GM12875 (cell line): ENCODE results near the gene ATAD3C.

Experiments used
- H3K4me3 ChIP-seq: one replicate; pipeline ENCODE4 v1.5.1; 2011; ENCODE audit warnings: low read depth, low read length, control low read depth
- CTCF ChIP-seq: IDR thresholded peaks from 2 replicates; pipeline ENCODE4 v1.5.1; 2011; ENCODE audit warnings: low read depth, mild to moderate bottlenecking, control low read depth, inconsistent platforms, low read length, moderate library complexity, borderline replicate concordance; ENCODE audit not compliant: insufficient read depth

ATAD3C gene

DNA sequence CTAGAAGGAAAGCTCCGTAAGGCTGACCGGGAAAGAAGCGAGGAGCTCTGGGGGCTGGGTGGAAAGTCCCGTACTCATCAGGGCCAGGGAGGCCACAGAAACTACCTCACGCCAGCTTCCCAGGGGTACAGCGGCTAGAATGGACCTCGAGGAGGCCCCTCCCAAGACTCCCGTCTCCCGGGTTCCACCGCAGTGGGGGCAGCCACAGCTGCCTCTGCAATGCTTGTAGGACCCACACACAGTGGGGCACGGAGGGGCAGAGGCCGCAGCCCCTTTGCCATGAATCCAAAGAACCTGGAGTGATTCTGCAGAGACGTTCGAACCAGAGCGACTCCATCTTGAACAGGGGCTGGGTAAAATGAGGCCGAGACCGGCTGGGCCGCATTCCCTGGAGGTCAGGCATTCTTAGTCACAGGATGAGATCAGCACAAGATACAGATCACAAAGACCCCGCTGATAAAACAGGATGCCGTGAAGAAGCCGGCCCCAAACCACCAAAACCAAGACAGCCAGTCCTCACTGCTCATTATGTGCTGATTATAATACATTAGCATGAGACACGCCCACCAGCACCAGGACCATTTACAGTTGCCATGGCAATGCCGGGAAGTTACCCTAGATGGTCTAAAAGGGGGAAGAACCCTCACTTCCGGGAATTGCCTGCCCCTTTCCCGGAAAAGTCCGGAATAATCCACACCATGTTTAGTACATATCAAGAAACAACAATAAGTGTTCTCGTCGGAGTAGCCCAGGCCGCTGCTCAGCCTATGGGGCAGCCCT lies 26.8 kb upstream of the ATAD3C start:
- no peak overlapping the region for H3K4me3 ChIP-seq
- no peak for TF ChIP-seq CTCF

DNA sequence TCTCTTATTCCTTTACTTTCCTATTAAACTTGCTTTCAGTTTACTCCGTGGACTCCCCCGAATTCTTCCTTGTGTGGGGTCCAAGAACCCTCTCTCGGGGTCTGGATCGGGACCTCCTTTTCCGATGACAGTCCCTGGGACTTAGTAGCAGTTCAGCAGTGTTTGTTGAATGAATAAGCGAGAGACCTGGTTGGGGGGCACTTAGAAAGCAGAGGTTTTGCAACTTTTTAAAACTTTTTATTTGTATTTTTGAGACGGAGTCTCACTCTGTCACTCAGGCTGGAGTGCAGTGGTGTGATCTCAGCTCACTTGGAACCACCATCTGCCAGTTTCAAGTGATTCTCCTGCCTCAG lies 26.3 kb upstream of the ATAD3C start:
- H3K4me3 ChIP-seq, result no peak overlapping the region
- TF ChIP-seq CTCF, result no peak

DNA sequence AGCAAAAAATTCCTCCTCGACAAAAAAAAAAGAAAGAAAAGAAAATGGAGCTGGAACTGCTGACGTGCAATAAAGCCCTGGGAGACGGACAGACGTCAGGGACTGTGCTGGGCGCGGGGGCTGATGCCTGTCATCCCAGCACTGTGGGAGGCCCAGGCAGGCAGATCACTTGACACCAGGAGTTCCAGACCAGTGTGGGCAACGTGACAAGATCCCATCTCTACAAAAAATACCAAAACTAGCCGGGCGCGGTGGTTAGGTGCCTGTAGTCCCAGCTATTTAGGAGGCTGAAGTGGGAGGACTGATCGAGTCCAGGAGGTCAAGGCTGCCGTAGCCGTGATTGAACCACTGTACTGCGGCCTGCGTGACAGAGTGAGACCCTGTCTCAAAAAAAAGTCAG lies 24.8 kb upstream of the ATAD3C start:
- no peak overlapping the region for H3K4me3 ChIP-seq
- no peak for TF ChIP-seq CTCF

DNA sequence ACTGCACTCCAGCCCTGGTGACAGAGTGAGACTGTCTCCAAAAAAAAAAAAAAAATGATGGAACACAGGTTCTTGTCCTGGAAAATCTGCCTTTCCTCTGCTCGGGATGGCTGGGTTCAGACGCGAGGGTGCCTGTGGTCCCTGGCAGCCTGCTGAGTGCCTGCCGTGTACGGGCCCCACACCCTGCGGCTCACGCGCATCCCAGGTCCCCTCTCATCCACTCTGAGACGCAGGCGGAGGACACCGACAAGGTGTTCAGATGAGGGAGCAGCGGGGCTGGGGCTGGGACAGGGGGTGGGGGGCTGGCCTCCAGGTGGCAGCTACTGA lies 24.1 kb upstream of the ATAD3C start:
- H3K4me3 ChIP-seq, result no peak overlapping the region
- no peak for TF ChIP-seq CTCF

DNA sequence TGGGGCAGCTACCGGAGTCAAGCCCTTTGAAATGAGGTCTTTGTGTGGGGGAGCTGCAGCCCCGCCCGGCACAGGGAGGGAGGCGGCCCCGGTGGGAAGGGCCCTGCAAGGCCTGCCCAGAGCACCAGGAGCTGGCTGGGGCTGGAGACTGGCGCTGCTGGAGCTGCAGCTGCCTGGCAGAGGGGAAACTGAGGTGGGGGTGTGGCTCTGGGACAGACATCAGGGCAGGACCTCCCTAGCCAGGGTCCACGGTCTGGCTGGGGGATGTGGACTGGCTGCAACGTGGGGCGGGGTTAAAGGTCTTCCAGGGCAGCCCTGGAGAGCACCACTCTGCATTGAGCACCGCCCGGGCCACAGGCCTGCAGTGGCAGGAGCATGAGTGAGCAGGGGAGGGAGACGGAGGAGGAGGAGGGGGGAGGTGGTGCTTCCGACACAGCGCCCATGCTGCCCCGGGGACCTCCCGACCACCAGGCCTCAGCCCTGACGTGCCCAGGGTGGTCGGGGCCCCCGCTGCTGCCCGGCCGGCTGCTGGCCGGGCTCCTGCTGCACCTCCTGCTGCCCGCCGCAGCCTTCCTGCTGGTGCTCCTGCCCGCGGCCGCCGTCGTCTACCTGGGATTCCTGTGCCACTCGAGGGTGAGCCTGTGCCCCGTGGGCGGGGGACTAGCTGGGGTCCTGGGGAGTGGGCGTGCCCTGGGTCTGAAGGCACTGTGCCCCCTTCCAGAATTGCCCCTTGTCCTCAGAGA lies 23.6 kb upstream of the ATAD3C start:
- H3K4me3 ChIP-seq, result peak overlapping the region; percentile 19
- TF ChIP-seq CTCF, result no peak

GRCh38 chr1:1426496-1427105 lies 22.9 kb upstream of the ATAD3C start:
- peak overlapping the region; percentile 19 for H3K4me3 ChIP-seq
- TF ChIP-seq CTCF, result no peak
